PC-9 (cell line): ENCODE measurements around the gene MKNK2.

Experiments
- CTCF ChIP-seq: fragments of 200-600 bp; sonication (generic); conservative IDR thresholded peaks from 2 replicates; pipeline ENCODE4 v1.6.1; 2017; ENCODE audit warnings: mixed run types, antibody characterized with exemption, mild to moderate bottlenecking, moderate library complexity
- EZH2 ChIP-seq: fragments of 200-600 bp; sonication (generic); IDR thresholded peaks from 2 replicates; pipeline ENCODE4 v1.8.0; 2017; ENCODE audit warnings: antibody characterized with exemption, low read depth

GRCh38 chr19:2048959-2049740 lies 1.9 kb downstream of the MKNK2 start:
- TF ChIP-seq CTCF (no peak), EZH2 (no peak)
